ENCODE measurements around the gene LY9.

LY9 gene

DNA sequence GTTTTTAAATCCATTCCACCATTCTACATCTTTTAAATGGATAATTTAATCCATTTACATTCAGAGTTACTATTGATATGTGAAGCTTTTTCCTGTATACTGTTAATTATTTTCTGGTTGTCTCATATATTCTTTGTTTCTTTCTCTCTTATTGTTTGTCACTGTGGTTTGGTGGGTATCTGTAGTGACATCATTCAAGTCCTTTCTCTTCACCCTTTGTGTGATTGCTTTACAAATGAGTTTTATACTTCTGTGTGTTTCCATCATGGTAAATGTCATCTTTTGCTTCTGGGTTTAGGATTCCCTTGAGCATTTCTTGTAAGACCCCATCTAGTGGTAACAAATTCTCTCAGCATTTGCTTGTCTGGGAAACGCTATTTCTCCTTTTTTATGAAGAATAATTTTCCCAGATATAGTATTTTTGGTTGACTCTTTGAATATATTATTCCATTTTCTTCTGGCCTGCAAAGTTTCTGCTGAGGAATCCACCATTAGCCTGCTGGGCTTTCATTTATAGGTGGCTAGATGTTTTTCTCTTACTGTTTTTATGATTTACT lies 10.2 kb downstream of the LY9 start:
- DNase-seq: no peak

GRCh38 chr1:160806784-160807183 lies 10.8 kb downstream of the LY9 start:
- DNase-seq: no peak

GRCh38 chr1:160807247-160807646 lies 11.3 kb downstream of the LY9 start:
- DNase-seq: no peak

DNA sequence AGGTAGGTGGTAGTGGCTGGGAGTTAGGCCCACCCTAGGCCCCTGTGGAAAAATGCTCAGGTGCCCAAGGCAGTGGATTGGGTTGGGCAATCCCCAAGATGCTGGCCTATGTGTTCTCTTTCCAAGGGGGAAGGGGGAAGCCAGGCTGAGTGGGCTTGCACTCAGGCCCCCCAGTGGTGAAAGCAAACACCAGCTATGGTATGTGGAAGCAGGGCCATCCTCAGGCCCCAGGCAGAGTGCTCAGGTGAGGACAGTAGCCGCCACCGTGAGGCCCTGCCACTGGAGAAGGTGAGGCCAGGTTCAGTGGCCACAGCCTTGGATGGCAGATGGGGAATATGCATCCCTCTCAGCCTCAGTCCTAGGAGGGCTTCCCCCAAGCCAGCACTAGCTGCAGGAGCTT lies 11.8 kb downstream of the LY9 start:
- DNase-seq: no peak

- no peak for DNase-seq
Observed at GRCh38 chr1:160808289-160808688, 12.3 kb downstream of the LY9 start.

GRCh38 chr1:160810486-160810885 lies 14.5 kb downstream of the LY9 start:
- DNase-seq: no peak

- DNase-seq: no peak
Observed at GRCh38 chr1:160811147-160811546, 15.2 kb downstream of the LY9 start.

- DNase-seq: no peak
Observed at GRCh38 chr1:160813215-160813614, 17.2 kb downstream of the LY9 start.

DNA sequence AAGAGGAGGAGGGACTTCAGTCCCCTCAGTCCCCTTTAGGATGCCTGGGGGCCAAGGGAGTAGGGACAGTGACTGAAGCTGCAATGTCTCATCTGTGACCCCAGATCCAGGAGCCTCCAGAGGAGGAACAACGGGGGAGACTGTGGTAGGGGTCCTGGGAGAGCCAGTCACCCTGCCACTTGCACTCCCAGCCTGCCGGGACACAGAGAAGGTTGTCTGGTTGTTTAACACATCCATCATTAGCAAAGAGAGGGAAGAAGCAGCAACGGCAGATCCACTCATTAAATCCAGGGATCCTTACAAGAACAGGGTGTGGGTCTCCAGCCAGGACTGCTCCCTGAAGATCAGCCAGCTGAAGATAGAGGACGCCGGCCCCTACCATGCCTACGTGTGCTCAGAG lies 18.3 kb downstream of the LY9 start:
- DNase-seq: no peak

DNA sequence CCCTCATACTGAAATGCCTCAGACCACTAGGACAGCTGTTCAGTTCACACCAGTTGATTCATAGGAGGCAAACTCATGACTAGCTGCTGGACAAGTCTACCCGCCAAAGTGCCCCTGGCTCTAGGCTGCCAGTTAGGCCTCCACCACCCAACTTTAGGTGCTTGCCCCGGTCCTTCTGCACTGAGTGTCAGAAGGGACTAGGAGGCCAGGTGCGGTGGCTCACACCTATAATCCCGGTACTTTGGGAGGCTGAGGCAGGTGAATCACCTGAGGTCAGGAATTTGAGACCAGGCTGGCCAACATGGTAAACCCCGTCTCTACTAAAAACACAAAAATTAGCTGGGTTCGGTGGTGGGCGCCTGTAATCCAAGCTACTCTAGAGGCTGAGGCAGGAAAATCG lies 18.9 kb downstream of the LY9 start:
- no peak for DNase-seq

DNA sequence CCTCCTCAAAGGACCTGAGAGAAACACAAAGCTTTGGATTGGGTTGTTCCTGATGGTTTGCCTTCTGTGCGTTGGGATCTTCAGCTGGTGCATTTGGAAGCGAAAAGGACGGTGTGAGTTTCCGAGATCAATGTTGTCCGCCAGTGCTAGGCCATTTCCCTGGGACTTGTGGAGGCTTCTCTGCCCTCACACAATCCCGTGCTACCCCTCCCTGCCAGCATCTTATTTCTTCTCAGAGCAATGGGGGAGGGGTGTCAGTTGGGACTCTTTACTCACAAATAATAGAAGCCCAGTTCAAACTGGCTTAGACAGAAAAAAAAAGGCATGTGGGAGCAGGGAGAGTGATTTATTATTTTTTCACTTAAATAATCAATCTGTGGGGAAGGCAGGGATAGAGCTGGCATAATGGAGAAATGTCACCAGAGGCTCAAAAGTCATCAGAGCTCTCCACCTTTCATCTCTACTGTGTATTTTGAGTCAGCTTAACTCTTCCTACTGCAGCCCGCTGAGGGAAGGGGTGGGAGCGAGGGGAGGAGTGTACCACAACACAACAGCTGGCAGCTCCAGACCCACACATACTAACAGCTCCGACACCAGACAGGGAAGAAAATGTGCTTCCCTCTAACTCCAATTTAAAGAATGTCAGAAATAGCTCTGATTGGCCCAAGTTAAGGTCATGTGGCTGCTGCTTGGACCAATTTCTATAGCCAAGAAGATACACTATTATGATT lies 22.4 kb downstream of the LY9 start:
- no peak for DNase-seq

- DNase-seq: no peak
Observed at GRCh38 chr1:160819186-160819585, 23.2 kb downstream of the LY9 start.

- no peak for DNase-seq
Observed at GRCh38 chr1:160821627-160822026, 25.7 kb downstream of the LY9 start.

DNA sequence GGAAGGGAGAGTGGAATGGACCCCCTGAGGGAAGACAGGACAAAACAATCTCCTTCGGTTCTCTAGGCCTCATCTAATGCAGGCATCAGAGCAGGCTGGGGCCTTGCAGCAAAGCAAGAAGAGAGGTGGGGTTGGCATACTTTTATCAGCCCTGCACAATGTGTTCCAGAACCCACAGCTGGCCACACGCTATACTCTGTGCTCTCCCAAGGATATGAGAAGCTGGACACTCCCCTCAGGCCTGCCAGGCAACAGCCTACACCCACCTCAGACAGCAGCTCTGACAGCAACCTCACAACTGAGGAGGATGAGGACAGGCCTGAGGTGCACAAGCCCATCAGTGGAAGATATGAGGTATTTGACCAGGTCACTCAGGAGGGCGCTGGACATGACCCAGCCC lies 27.3 kb downstream of the LY9 start:
- DNase-seq: no peak

- peak; percentile 38 for DNase-seq
Observed at GRCh38 chr1:160826546-160826945, 30.6 kb downstream of the LY9 start.

- peak; percentile 17 for DNase-seq
Observed at GRCh38 chr1:160827418-160827817, 31.4 kb downstream of the LY9 start.

GRCh38 chr1:160829766-160830165 lies 33.8 kb downstream of the LY9 start:
- no peak for DNase-seq

DNA sequence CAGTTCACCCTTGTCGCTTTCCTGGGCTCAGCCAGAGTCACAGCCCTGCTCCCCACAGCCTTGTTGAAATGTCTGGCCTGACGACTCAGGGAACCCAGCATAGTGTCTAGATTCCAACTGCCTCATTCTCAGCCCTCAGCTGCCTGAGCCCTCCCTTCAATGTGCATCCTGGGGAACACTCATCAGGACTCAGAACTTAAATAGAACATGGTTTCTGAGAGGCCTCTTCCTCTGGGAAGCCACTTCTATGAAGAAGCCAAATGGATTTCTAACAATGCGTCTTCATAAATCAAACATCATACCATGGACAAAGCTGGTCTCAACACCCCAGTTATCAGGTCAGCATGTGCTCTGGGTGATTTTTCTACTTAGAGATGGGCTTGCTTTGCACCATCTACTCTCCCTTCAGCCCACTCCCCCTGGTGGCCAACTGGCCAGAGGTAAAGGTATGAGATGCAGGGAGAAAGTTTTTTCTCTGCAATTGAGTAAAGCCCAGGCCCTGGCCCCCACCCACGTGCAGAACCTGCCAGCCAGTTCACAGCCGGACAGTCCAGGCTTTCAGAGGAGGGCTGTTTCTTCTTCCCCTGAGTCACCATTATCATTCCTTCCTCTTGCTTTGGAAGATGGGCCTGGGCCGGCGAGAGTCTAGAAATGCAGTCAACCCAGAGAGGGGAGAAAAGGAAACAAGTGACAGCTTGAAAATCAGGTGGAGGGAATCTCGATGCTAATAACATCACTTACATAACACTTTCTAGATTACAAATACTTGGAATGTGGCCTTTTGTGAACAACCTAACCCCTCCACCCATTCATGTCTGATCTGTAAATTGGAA lies 34.6 kb downstream of the LY9 start:
- DNase-seq: peak; percentile 29

DNA sequence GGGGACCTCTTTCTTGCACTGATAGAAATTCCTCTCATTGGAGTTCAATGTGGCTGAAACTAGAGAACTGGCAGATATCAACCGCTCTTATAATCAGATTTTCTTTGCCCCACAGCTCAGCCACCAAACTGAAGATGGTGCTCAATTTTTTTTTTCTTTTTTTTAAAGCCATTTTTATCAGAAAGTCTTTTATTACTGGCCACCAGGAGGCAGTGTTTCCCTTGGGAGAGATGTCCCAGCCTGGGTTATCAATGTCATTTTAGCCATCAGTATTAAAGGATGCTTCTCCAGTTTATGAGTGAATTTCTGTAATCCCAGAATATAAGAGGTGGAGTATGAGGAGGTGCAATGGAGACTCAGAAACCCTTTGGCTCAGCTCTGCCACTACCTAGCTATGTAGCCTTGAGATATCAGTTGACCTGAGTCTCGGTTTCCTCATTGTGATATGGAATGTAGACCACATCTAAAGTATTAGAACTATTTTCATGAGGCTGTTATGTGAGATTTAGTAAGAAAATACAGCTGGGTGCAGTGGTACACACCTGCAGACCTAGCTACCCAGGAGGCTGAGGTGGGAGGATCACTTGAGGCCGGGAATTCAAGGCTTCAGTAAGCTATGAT lies 39.1 kb downstream of the LY9 start:
- DNase-seq: no peak

- no peak for DNase-seq
Observed at GRCh38 chr1:160835751-160836150, 39.8 kb downstream of the LY9 start.

- DNase-seq: no peak
Observed at GRCh38 chr1:160836561-160836960, 40.6 kb downstream of the LY9 start.

DNA sequence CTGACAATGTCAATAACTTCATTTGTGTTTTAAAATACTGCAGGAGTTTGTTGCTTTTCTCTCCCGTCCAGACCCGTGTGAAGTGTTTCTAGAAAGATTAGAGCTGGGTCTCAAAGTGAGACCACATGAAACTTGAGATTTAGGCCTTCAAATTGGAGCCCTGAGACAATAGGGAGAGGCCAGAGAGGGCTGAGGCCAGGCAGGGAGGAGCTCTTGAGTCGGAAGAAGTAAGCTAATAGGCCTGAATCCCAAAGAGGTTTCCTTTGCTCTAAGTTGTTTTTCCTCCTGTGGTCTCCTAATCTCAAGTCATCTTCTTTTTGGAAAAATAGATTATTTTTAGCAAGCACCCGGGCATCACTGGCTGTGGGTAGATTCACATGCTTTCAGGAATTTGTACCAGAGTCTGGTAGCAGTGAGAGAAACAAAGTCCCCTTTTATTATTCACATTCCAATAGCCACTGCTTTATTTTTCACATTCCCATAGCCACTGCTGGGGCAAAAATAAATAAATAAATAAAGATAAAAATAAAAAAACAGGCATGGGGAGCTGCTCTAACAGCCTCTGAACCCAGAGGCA lies 41.1 kb downstream of the LY9 start:
- no peak for DNase-seq

DNA sequence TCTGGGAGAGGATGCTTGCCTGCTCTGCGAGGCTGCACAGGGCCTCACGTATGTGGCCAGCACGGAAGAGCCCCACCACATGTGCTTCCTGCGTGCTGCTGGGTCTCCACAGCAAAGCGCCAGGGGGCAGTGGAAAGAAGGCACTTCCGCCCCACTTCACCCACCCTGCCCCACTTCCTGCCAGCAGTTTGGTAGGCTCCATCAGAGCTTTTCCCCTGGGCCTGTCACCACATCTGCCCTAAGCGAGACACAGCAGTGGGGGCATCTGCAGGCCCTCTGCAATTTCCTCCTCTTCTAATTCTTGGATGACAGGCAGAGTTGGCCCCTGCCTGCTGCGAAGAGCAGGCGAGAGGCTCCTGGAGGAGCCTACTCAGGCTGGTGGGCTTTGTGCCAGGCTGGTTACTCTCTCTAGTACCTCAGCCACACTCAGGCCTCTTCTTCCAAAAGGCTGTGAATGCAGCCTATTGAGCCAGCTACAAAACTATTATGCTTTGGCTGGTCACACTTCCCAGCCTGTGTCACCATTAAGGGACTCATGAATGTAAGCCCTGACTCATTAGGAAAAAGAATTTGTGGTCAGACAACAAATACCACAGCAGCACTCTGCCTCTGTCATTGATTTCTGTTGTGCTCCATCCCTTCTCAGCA lies 41.7 kb downstream of the LY9 start:
- DNase-seq: peak; percentile 29
